Measurements from ENCODE around the gene ARRDC3. TPM values are rescaled to one million over a fixed set of nuclear protein-coding genes. Genes with fewer than 3 reads are reported as not detected.

Gene ARRDC3
- total and polyA plus RNA-seq, 9 of the 15 experiments (the other 6 are each of a cell fraction or from before 2014, with no cell fraction given): 15.3 to 58.1 (median 39.4) TPM

- TF ChIP-seq TBP (optimal IDR thresholded peaks at IDR 0.05; ENCODE audit: low read depth, low read length): no peak
- TF ChIP-seq GATAD2A (IDR thresholded peaks at IDR 0.05): no peak
- peak; percentile 79 for TF ChIP-seq KAT7 (CRISPR knock-in tag; IDR thresholded peaks at IDR 0.05; ENCODE audit: borderline replicate concordance)
- no peak for TF ChIP-seq CREM (IDR thresholded peaks at IDR 0.05; ENCODE audit: low read depth)
- TF ChIP-seq REST (IDR thresholded peaks at IDR 0.05; ENCODE audit: borderline replicate concordance): no peak
- no peak for TF ChIP-seq REST (CRISPR knock-in tag; IDR thresholded peaks at IDR 0.05; ENCODE audit: low read depth)
- no peak for TF ChIP-seq ZNF274 (IDR thresholded peaks at IDR 0.05; ENCODE audit: borderline replicate concordance, low read depth, low read length)
- TF ChIP-seq ZNF407 (IDR thresholded peaks at IDR 0.05; ENCODE audit: low read depth): no peak
- no peak for TF ChIP-seq MIER1 (IDR thresholded peaks at IDR 0.05; ENCODE audit: low read depth)
- TF ChIP-seq ZSCAN29 (IDR thresholded peaks at IDR 0.05): no peak
- TF ChIP-seq SMARCE1 (IDR thresholded peaks at IDR 0.05): no peak
- no peak for TF ChIP-seq E2F5 (CRISPR knock-in tag; IDR thresholded peaks at IDR 0.05)
- no peak for TF ChIP-seq PCBP2 (IDR thresholded peaks at IDR 0.05; ENCODE audit: low read depth, low read length, poor library complexity, severe bottlenecking)
Measured at GRCh38 chr5:91382530-91383026, 539 bp downstream of the ARRDC3 start (continued).
